Kidney glomerular epithelial cell (primary cell): ENCODE results near the gene ADGRL3.
A peak's percentile ranks its signal among the peaks of the same experiment; 100 is the strongest.

Experiments
- DNase-seq: peaks from one replicate; lab custom pipeline; 2025; lab: John Stamatoyannopoulos, UW

The ADGRL3 gene

DNA sequence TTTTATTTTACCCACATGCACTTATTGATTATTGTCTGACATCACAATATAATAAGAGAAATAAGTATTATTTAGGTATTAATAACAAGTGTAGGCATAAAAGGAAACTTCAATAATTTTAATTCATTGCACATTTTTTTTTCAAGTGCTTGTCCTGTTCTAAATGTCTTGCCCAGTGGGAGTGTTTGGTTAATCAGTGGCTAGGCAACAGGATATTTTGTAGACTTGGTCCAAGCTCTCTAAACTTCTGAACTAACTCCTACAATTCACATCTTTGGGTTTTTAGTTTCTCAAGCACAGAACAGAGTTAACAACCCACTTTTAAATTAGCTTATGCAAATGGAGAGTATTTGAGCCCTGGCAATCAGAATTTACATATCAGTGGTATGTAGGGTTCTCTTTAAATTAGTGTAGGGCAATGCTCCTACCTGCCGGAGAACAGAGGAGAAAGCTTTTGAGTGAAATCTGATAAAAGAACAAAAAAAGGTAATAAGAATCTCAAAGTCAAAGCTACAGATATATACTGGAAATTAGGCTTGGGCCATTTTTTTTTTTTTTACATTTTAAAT, 353.5 kb downstream of the ADGRL3 start:
- peak; percentile 37 for DNase-seq

DNA sequence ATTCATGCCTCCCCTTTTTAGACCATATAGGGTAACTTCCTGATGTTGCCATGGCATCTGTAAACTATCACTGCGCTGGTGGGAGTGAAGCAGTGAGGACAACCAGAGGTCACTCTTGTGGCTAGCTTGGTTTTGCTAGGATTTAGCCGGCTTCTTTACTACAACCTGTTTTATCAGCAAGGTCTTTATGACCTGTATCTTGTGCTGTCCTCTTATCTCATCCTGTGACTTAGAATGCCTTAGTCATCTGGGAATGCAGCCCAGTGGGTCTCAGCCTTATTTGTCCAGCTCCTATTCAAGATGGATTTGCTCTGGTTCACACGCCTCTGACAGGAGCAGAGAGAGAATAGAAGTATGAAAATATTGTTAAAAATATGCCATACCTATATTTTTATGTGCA, 355.7 kb downstream of the ADGRL3 start:
- DNase-seq = peak; percentile 64

DNA sequence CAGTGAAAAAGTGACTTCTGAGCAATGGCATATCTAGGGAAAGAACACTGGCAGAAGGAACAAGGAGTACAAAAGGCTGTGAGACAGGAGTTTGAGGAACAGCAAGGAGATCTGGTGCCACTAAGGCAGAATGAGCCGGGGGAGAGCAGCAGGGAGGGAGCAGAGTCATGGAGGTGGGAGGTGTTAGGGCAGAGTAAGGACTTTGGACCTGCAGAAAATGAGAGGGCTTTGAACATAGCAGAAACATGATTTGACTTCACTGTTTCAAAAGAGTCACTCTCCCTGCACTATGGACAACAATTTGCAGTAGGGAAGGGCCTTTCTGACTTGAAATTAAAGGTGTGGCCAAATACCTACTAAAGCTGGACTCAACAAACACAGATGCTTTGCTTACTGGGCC, 356.2 kb downstream of the ADGRL3 start:
- DNase-seq = no peak

DNA sequence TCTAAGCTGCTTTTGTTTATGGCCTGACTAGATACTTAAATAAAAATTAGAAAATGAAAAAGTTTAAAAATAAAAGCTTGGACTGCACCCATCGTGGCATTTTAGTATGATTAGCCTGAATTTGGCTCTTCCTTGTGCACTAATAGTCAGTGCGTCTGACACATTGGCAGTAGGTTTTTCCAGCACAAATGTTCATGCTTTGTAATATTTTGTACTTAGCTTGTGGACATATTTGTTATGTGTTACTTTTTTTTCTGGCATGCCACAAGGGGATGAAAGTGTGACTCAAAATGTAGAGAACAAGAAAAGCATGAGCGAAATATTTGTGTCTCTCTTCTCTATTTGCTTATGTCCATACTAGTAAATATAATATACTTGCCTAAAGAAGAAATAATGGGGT, 359.3 kb downstream of the ADGRL3 start:
- DNase-seq = no peak

DNA sequence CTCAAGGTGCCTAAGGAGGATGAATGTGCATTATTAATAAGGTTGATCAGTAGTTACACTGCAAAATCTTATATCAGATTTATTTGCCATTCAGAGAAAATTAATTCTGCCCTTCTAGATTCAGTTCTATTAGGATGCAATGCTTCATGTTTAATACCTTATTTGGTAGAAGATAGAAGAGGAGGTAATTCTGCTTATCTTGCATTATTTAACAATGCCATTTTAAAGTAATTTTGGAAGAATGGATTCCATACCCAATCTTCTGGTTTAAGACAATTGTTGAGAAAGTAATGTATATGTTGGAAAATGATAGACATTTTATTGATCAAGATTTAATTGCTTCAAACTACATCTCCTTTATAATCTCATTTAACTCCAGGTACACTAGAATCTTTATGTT, 360.9 kb downstream of the ADGRL3 start:
- no peak for DNase-seq

DNA sequence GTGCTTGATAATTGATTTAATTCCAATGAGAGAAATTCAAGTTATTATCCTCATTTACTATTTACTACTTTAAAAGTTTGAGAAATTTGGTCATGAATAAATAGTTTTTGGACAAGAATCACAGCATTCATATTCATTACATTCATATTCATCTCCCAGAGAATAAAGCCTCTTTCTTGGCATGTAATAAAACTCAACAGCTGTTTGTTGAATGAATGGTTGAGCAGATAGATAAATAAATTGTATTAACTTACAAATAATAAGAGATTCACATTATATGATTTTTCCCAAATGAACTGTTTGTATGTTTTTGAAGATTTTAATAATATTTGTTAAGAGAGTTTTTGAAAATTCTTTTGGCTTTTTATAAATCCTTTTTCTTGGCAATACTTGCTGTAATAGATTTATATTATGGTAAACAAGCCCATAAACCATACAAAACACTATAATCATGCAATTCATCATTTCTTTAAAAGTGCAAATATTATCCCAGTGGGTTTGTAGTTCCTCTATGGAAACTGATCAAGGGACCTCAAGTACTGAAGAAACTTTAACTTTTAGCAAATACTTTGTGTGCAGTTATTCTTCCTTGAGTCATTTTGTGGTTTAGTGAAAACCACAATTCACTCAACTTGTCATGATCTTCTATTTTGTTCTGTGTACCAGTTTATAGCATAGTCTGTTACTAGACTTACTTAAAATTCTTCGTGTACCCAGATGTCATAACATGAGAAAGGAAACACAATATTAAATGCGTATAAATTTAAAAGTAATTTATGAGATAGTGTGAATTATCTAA, 371.8 kb downstream of the ADGRL3 start:
- DNase-seq = peak; percentile 52

DNA sequence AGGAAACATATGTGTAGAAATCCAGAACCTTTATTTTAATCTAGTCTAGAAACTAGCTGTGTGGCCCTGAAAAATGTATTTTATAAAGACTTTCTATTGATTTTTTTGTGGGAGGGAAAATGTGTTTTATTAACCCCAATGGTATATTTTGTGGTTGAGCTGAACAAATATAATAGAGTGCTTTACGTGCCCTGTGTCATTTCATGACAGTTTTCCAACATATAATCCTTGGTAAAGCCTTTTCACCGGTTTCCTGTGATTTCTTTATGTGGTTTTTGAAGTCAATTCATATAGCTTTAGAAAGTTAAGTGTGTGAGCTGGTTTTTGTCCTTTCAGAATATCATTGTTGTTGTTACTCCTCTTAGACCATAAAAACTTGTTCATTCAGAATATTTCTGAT, 375.7 kb downstream of the ADGRL3 start:
- no peak for DNase-seq

DNA sequence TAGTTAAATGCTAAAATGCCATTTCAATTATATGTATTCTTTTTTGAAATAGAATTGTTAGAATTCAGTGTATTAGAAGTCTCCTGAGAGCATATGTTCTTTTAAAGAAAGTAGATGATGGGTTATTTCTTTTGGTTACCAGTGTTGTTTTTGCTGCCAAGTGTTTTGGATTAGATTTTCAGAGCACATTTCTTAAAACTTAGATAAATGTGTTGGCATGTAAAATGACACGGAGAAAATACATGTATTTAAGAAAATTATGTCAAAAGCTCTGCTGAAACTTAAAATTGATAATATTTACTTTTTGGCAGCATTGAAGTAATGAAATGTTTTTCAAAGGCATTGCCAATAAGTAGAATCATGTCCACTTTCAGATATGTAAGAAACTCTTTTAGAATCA, 379.7 kb downstream of the ADGRL3 start:
- no peak for DNase-seq

DNA sequence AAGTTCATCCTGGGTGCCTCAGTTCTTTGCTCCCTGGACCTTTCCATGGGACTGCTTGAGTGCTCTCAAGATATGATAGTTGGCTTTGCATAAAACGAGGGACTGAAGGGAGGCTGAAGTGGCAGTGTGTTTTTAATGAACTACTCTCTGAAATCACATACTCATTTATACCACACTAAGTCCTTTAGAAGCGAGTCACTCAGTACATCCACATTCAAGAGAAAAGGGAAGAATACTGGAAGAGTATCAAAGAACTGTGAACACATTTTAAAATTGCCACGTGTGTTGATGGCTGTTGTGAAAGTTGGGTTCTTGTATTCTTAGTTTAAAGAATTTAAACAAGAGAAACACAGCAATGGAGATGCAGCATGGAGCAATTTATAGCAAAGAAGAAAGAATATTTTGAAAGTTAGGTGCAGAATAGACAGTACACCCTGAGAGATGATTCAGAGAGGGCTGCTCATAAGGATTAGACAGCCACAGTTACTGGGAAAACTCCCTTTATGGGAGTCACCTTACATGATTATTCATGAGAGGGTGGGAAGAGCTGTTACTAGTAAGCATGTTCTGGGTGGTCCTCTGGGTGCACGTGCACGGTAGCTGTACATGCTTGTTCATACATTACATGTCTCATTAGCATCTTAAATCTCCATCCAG, 380.7 kb downstream of the ADGRL3 start:
- peak; percentile 39 for DNase-seq

DNA sequence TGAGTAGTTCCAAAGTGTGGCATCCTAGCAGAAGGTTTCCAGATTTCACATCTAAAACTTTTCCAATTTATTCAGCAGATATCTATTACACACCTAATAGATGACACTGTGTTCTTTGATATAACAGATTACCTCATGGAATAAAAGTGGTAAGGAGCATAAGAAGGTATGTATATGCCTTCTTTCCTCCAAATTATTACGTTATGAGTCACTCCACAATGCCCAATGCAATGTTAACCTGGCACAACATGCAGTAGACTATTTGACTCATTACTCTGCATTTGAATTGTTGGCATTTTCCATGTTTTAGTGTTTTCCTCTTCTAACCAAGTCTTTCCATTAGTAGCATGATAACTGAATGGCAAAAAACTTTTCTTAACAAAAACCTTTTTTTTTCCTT, 383.6 kb downstream of the ADGRL3 start:
- DNase-seq = peak; percentile 50

DNA sequence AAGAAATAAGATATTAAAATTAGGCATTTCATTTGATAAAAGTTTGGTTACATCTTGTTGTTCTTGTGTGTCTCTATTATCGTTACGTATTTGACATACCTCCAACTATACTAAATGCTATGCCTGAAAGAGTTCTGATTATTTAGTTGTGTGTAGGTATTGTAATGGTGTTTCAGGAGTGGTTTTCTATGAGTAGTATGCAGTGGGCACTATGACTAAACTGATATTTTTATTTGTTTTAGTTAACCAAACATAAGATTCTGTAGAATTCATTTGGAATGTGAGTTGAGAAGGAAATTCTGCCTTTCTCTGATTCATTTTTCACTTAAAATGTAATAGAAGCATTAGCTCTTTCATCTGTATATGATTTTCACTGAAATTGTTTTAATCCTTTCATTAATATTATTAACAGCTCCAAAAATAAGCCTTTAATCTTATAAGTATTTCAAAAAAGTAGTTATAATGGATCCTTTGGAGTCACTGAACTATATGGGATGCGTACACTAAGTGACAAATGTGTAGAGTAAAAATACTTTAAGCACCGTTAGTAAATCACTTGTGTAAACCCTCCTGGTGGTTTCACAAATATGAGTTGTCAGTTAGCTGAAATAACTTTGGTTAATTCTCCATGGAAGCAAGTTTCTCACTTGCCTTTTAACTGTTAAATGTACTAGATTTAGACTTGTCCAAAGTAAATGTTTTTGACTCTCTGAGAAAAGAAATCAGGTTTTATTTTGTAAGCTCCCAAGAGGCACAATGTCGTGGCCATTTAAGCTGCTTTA, 388.7 kb downstream of the ADGRL3 start:
- DNase-seq = no peak

DNA sequence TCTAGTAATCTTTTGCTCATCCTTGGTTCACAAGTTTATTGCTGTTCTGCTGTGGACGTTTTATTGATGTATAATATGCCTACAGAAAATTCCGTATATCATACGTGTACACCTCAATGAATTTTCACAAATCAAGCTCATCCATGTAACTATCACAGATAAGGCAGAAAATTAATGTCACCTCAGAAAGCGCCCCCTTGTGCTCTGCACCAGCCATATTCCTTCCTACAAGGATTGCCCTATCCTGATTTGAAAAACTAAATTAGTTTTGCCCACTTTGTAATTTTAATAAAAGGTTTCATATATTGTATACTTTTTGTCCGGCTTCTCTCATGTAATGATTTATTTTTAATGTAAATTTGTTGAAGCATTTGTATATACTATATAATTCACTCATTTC, 390.8 kb downstream of the ADGRL3 start:
- no peak for DNase-seq

DNA sequence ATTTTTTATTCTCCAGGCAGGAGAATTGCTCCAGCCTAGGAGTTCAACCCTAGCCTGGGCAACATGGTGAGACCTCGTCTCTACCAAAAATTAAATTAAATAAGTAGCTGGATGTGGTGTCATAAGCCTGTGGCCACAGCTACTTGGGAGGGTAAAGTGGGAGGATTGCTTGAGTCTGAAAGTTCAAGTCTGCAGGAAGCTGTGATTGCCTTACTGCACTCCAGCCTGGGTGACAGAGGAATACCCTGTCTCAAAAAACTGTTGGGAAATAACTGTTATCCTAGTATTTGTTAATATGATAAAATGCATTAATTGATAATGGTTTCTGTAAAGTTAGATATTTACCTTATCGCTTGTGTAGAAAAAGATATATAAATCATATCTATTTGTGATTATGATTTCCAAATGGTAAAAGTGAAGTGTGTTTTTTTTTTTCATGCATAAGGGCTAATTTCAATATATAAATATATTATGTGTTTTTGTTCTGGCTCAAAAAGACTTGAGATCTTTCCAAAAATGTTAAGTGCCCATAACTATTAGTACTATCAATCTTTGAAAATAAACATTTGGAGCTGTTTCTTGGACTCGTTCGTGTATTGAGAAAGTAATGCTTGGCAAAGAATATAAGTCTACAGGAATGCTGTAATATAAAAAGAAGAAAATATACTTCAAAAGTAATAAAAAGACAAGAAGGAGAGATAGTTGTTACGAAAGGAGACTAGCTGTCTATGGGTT, 396.6 kb downstream of the ADGRL3 start:
- DNase-seq = no peak

DNA sequence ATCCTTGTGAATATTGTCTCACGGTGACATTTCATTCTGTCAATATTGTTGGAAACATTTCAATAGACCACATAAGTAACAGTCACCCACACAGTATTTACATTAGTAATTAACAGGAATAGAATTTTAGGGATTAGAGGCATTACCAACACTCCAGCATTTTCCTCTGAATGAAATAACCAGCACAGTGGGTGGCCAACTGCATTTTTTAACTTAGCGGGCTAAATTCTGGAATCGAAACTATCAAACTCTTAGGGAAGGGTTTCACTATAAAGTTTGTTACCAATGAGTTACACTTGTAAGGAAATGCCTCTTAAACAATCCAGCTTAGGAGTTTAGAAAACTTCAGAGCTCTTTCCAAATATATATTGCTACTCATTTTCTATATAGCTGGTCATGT, 403.0 kb downstream of the ADGRL3 start:
- no peak for DNase-seq

DNA sequence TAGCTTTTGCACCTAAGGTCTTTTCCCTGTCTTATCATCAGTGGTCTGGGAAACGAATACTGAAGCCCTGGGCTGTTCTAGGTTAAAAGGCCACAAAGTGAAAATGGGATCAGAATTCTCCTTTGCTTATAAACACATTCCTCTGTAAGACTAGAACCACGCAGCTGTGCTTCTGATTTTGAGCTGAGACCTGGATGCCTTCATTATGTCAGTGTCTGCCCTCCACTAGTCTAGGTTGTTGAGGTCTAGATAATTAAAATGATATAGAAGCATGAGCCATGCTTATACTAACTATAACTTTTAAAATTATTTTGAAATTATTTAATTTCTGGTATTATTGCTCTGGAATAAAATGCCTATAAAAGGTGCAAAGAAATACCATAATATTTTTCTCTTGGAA, 403.9 kb downstream of the ADGRL3 start:
- no peak for DNase-seq

DNA sequence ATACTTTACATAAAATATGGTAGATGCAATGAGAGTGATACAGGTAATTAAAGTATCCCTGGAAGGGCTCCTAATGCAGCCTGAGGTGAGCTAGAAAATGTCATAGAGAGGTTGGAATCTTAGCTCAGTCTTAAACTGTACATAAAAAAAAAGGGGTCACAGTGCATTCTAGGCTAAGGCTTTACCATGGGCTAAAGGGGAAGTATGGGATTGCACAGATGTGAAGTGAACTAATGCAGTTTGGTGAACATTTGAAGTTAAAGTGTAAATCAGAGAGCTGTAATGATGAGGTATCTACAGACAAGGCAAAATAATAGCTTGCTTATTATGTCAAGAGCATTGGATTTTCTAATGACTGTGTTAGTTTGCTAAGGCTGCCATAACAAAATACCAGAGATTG, 405.9 kb downstream of the ADGRL3 start:
- DNase-seq = no peak

DNA sequence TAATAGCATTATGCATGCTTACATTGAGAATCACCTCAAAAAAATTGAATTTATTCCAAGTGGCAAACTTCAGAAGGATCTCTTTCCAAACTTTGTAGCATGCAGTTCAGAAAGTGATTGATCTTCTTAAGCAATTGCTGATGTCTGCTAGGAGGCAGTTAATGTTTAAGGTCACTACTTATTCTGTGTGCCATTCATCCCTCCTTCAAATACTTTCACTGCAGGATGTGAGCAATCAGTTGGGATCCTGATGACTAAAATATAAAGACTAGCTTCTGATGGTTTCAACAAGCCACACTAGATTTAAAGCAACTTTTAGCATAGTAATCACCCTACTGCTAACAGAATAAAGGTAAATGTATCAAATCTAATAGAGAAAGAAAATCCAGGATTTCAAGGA, 414.1 kb downstream of the ADGRL3 start:
- no peak for DNase-seq

DNA sequence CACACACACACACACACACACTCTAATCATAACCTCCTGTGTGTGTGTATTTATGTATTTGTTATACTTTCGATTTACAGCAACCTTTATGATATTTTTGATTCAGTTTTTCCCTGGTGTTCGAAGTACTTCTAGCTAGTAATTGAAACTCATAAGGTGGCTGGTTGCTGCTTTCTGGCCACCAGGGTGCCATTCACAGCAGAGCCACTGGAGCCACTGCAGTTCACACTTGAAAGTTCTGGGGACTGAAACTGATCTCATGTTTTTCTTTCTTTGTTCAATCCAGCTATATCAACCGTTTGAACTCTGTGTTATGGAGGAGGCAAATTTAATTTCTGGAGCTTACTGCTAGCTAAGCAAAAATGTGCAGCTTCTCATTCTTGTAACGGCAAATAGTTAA, 419.4 kb downstream of the ADGRL3 start:
- DNase-seq = no peak

DNA sequence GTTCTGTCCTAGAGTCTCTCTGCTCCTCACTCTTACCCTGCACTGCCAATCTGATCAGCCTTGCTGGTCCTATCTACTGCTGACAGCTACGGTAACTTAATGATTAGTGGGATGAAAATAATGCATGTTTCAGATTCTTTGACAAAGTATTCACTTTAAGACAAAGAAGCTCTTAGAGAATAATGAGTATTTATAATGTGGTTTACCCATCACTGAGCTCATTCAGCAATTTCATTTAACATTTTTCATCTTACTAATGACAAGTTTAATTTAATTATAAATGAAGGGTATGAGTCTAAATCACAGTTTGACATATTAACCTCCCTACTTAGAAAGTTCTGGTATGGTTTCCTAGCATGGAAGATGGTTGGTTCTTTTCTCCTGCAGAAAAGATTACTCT, 428.2 kb downstream of the ADGRL3 start:
- no peak for DNase-seq

DNA sequence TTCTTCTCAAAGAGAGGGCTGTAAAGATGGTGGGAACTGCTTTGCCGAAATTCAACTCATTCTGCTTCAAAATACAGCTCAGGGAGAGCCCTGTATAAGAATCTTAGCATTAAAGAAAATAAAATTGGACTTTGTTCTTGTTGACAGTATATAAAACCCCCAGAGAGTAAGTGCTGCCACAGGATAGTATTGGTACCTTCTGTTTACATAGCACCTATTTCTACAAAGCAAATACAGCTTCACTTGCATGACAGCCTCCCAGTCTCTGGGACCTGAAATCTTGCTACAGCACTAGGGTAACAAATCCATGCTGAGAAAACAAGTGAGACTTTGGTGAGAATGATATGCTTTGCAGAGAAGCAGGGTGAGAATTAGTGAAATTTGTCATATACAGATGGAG, 428.6 kb downstream of the ADGRL3 start:
- no peak for DNase-seq

DNA sequence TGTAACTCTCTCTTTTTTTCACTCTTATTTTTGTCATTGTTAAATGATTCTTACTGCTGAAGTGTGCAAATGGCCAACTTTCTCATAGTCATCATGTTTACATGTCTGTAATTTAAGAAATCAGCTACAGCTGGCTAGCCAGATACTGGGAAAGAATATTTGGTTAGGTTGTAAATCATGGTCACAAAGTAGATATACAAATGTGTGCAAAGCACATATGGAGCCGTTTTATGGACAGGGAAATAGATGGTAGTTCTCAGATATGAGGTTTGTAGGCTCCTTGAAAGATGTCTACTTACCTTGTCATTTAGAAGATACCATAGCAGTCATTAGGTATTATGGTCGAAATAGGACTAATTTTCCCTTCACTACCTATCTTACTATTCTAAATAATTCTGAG, 430.4 kb downstream of the ADGRL3 start:
- no peak for DNase-seq

DNA sequence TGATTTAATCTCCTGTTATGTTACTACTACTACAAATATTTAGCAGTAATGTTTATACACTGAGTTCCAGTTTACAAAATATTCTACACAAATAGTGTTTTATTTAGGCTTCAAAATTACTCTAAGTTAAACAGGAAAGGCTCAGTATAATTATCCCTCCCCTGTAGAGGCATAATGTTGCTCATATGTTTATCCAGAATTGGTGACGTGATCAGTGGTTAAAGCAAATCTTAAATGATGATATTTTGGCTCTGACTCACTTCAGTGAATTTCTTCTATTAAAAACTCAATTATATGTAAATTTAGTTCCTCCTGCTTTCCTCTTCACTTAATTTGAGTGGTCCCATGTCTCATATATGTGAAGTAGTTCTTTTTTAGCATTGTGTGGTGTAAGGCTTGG, 438.5 kb downstream of the ADGRL3 start:
- DNase-seq = no peak
